WTC11 (cell line): ENCODE data around the gene FAM171A1. TPM values are rescaled to one million over a fixed set of nuclear protein-coding genes. Genes with fewer than 3 reads are reported as not detected.

Experiments
- ATAC-seq: fragments of 200-7000 bp; cut with Tn5 transposase; 2 replicates; pipeline ENCODE4 v1.10.0; 2021; ENCODE audit warnings: mild to moderate bottlenecking, moderate library complexity
- CTCF ChIA-PET: fragments of 300-600 bp; sonication (Branson Sonifier 250); formaldehyde crosslinking; loops from one replicate; lab custom pipeline; 2021; ENCODE audit warnings: antibody characterized with exemption; lab: Charles Lee
- POLR2A ChIA-PET: fragments of 350-600 bp; sonication (Branson Sonifier 250); formaldehyde crosslinking; loops from one replicate; lab custom pipeline; 2021; ENCODE audit warnings: antibody characterized with exemption; lab: Charles Lee
- DNase-seq: peaks from one replicate; pipeline ENCODE4 v3.0.0; 2021; ENCODE audit warnings: low spot score
- H3K27ac Mint-ChIP-seq: 2 replicates; pipeline ENCODE4 v1.8.0; 2021; ENCODE audit warnings: mixed read lengths
- H3K27me3 Mint-ChIP-seq: 2 replicates; pipeline ENCODE4 v1.8.0; 2021; ENCODE audit warnings: low read depth, mild to moderate bottlenecking, moderate library complexity, mixed read lengths
- H3K36me3 Mint-ChIP-seq: 2 replicates; pipeline ENCODE4 v1.8.0; 2021; ENCODE audit warnings: mixed read lengths
- H3K4me1 Mint-ChIP-seq: 2 replicates; pipeline ENCODE4 v1.8.0; 2022; ENCODE audit warnings: mixed read lengths
- H3K4me3 Mint-ChIP-seq: 2 replicates; pipeline ENCODE4 v1.8.0; 2021; ENCODE audit warnings: mild to moderate bottlenecking, moderate library complexity, mixed read lengths
- H3K9me3 Mint-ChIP-seq: 2 replicates; pipeline ENCODE4 v1.8.0; 2021; ENCODE audit warnings: mixed read lengths
- CBFB ChIP-seq: sonication (generic); formaldehyde crosslinking; IDR thresholded peaks from 2 replicates; pipeline ENCODE4 v1.8.1; 2022; ENCODE audit warnings: mild to moderate bottlenecking, low read depth, missing genetic modification reagents
- E2F4 ChIP-seq: sonication (generic); formaldehyde crosslinking; IDR thresholded peaks from 2 replicates; pipeline ENCODE4 v1.8.1; 2022; ENCODE audit warnings: low read depth, mild to moderate bottlenecking, moderate library complexity, missing genetic modification reagents, borderline replicate concordance
- EMX1 ChIP-seq: fragments of 250-450 bp; sonication (Bioruptor Pico); IDR thresholded peaks from 2 replicates; pipeline ENCODE4 v1.8.0; 2021; ENCODE audit warnings: mild to moderate bottlenecking
- FOXJ3 ChIP-seq: sonication (generic); formaldehyde crosslinking; IDR thresholded peaks from 2 replicates; pipeline ENCODE4 v1.9.0; 2021; ENCODE audit warnings: missing genetic modification reagents, mild to moderate bottlenecking, borderline replicate concordance
- GRHL2 ChIP-seq: fragments of 250-450 bp; sonication (Bioruptor Pico); IDR thresholded peaks from 2 replicates; pipeline ENCODE4 v1.8.0; 2022; ENCODE audit warnings: mild to moderate bottlenecking, moderate library complexity; ENCODE audit not compliant: insufficient replicate concordance, severe bottlenecking
- MLX ChIP-seq: sonication (generic); formaldehyde crosslinking; IDR thresholded peaks from 2 replicates; pipeline ENCODE4 v1.8.1; 2023; ENCODE audit warnings: mild to moderate bottlenecking, missing genetic modification reagents, moderate library complexity
- OVOL2 ChIP-seq: fragments of 250-450 bp; sonication (Bioruptor Pico); IDR thresholded peaks from 2 replicates; pipeline ENCODE4 v1.9.0; 2021; ENCODE audit warnings: mild to moderate bottlenecking, borderline replicate concordance
- PRRX2 ChIP-seq: fragments of 250-450 bp; sonication (Bioruptor Pico); IDR thresholded peaks from 2 replicates; pipeline ENCODE4 v1.8.0; 2021; ENCODE audit warnings: mild to moderate bottlenecking
- RELA ChIP-seq: sonication (generic); formaldehyde crosslinking; IDR thresholded peaks from 2 replicates; pipeline ENCODE4 v1.8.1; 2022; ENCODE audit warnings: missing genetic modification reagents, mild to moderate bottlenecking, borderline replicate concordance
- SOX15 ChIP-seq: fragments of 250-450 bp; sonication (Bioruptor Pico); IDR thresholded peaks from 2 replicates; pipeline ENCODE4 v1.9.0; 2021; ENCODE audit warnings: mild to moderate bottlenecking
- STAT6 ChIP-seq: sonication (generic); formaldehyde crosslinking; conservative IDR thresholded peaks from 2 replicates; pipeline ENCODE4 v1.8.1; 2023; ENCODE audit warnings: mild to moderate bottlenecking, low read depth, missing genetic modification reagents, moderate library complexity
- ZNF138 ChIP-seq: sonication (generic); formaldehyde crosslinking; conservative IDR thresholded peaks from 2 replicates; pipeline ENCODE4 v1.8.1; 2022; ENCODE audit warnings: mild to moderate bottlenecking, moderate library complexity, missing genetic modification reagents
- ZNF219 ChIP-seq: sonication (generic); formaldehyde crosslinking; IDR thresholded peaks from 2 replicates; pipeline ENCODE4 v1.8.0; 2023; ENCODE audit warnings: missing genetic modification reagents, mild to moderate bottlenecking, borderline replicate concordance
- ZNF317 ChIP-seq: sonication (generic); formaldehyde crosslinking; IDR thresholded peaks from 2 replicates; pipeline ENCODE4 v1.8.1; 2023; ENCODE audit warnings: low read depth, mild to moderate bottlenecking, moderate library complexity, missing genetic modification reagents, borderline replicate concordance
- ZNF416 ChIP-seq: fragments of 250-450 bp; sonication (Bioruptor Pico); IDR thresholded peaks from 2 replicates; pipeline ENCODE4 v1.9.0; 2021; ENCODE audit warnings: mild to moderate bottlenecking, inconsistent platforms
- total RNA-seq: library from RNA; stranded (reverse); gene quantifications from 3 replicates; pipeline ENCODE4 v1.2.3, GENCODE V29; 2021
- TF ChIP-seq, protein P1 (sequence below): fragments of 250-450 bp; sonication (Bioruptor Pico); IDR thresholded peaks from 2 replicates; pipeline ENCODE4 v1.9.0; 2021; ENCODE audit warnings: mild to moderate bottlenecking
- TF ChIP-seq, protein P2 (sequence below): sonication (generic); formaldehyde crosslinking; IDR thresholded peaks from 2 replicates; pipeline ENCODE4 v1.8.1; 2023; ENCODE audit warnings: mild to moderate bottlenecking, missing genetic modification reagents
- TF ChIP-seq, protein P3 (sequence below): sonication (generic); formaldehyde crosslinking; IDR thresholded peaks from 2 replicates; pipeline ENCODE4 v1.8.1; 2022; ENCODE audit warnings: mild to moderate bottlenecking, missing genetic modification reagents, moderate library complexity, borderline replicate concordance
- TF ChIP-seq, protein P4 (sequence below): sonication (generic); formaldehyde crosslinking; IDR thresholded peaks from 2 replicates; pipeline ENCODE4 v1.8.0; 2022; ENCODE audit warnings: mild to moderate bottlenecking, missing genetic modification reagents
- TF ChIP-seq, protein P5 (sequence below): fragments of 250-450 bp; sonication (Bioruptor Pico); IDR thresholded peaks from 2 replicates; pipeline ENCODE4 v1.8.0; 2021; ENCODE audit warnings: mild to moderate bottlenecking
- TF ChIP-seq, protein P6 (sequence below): fragments of 250-450 bp; sonication (Bioruptor Pico); IDR thresholded peaks from 2 replicates; pipeline ENCODE4 v1.9.0; 2021; ENCODE audit warnings: mild to moderate bottlenecking

The FAM171A1 gene
- total RNA-seq, 1 experiment from 2014 or later: 33.9 TPM

DNA sequence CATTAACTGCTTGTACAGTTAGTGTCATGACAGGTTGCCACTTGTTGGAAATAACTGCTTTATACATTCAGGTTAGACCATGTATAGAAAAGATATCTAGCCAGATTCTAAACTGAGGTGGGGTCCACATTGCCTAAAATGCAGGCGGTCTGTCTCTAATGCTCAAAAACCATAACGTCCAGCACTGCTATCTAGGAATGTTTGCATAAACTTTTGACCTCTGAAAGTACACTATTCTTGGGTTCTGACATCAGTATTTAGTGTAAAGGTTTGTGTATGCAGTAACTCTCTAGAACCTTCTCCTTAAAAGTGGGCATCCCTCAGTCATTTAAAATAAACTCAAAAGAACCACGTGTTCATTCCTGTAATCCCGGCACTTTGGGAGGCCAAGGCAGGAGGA is 10.3 kb upstream of the FAM171A1 start:
- TF ChIP-seq, protein P1, sequence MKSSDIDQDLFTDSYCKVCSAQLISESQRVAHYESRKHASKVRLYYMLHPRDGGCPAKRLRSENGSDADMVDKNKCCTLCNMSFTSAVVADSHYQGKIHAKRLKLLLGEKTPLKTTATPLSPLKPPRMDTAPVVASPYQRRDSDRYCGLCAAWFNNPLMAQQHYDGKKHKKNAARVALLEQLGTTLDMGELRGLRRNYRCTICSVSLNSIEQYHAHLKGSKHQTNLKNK: no peak
- TF ChIP-seq PRRX2 (CRISPR knock-in tag): no peak
- TF ChIP-seq ZNF416 (CRISPR knock-in tag): no peak
- TF ChIP-seq ZNF219: no peak
- TF ChIP-seq GRHL2: no peak
- no peak for TF ChIP-seq OVOL2 (CRISPR knock-in tag)
- no peak for TF ChIP-seq FOXJ3 (CRISPR knock-in tag)
- no peak for TF ChIP-seq E2F4 (CRISPR knock-in tag)
- TF ChIP-seq SOX15 (CRISPR knock-in tag): no peak
- TF ChIP-seq, all 79 proteins: peak for 0
- DNase-seq: no peak
- CTCF ChIA-PET: no interaction called here

GRCh38 chr10:15379078-15379477 is 8.0 kb upstream of the FAM171A1 start:
- Mint-ChIP-seq H3K27me3 (peaks cover 3% of the 10 kb centered on the region; the same call in 1 of the 2 replicates), H3K9me3 (peaks cover under 1% of the 10 kb centered on the region; the same call in 1 of the 2 replicates), H3K36me3 (no peaks in the 10 kb centered on the region), H3K27ac (no peak overlapping the region), H3K4me3 (no peak overlapping the region), H3K4me1 (peaks cover 15% of the 10 kb centered on the region)
- ChIA-PET POLR2A (no interaction called here), CTCF (interaction anchor here (0.5 to 1.3 kb wide), 9 partner anchors 9 to 754 kb away, joined by 3 to 6 read pairs (median 4); partner anchors contain the start of genes ITGA8 and NMT2)
- no peak for DNase-seq
- peak; percentile 16; the same call in 1 of the 2 replicates for ATAC-seq
- no peak for TF ChIP-seq PRRX2 (CRISPR knock-in tag)
- TF ChIP-seq EMX1 (CRISPR knock-in tag): no peak
- no peak for TF ChIP-seq ZNF138 (CRISPR knock-in tag)
- TF ChIP-seq CBFB (CRISPR knock-in tag): no peak
- TF ChIP-seq, protein P2, sequence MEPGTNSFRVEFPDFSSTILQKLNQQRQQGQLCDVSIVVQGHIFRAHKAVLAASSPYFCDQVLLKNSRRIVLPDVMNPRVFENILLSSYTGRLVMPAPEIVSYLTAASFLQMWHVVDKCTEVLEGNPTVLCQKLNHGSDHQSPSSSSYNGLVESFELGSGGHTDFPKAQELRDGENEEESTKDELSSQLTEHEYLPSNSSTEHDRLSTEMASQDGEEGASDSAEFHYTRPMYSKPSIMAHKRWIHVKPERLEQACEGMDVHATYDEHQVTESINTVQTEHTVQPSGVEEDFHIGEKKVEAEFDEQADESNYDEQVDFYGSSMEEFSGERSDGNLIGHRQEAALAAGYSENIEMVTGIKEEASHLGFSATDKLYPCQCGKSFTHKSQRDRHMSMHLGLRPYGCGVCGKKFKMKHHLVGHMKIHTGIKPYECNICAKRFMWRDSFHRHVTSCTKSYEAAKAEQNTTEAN: no peak
- TF ChIP-seq, protein P3, sequence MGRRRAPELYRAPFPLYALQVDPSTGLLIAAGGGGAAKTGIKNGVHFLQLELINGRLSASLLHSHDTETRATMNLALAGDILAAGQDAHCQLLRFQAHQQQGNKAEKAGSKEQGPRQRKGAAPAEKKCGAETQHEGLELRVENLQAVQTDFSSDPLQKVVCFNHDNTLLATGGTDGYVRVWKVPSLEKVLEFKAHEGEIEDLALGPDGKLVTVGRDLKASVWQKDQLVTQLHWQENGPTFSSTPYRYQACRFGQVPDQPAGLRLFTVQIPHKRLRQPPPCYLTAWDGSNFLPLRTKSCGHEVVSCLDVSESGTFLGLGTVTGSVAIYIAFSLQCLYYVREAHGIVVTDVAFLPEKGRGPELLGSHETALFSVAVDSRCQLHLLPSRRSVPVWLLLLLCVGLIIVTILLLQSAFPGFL (CRISPR knock-in tag): no peak
- TF ChIP-seq, protein P4, sequence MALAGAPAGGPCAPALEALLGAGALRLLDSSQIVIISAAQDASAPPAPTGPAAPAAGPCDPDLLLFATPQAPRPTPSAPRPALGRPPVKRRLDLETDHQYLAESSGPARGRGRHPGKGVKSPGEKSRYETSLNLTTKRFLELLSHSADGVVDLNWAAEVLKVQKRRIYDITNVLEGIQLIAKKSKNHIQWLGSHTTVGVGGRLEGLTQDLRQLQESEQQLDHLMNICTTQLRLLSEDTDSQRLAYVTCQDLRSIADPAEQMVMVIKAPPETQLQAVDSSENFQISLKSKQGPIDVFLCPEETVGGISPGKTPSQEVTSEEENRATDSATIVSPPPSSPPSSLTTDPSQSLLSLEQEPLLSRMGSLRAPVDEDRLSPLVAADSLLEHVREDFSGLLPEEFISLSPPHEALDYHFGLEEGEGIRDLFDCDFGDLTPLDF (CRISPR knock-in tag): no peak
- TF ChIP-seq, protein P5, sequence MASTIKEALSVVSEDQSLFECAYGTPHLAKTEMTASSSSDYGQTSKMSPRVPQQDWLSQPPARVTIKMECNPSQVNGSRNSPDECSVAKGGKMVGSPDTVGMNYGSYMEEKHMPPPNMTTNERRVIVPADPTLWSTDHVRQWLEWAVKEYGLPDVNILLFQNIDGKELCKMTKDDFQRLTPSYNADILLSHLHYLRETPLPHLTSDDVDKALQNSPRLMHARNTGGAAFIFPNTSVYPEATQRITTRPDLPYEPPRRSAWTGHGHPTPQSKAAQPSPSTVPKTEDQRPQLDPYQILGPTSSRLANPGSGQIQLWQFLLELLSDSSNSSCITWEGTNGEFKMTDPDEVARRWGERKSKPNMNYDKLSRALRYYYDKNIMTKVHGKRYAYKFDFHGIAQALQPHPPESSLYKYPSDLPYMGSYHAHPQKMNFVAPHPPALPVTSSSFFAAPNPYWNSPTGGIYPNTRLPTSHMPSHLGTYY (CRISPR knock-in tag): no peak
- no peak for TF ChIP-seq ZNF317
- TF ChIP-seq STAT6 (CRISPR knock-in tag): no peak
- no peak for TF ChIP-seq MLX (CRISPR knock-in tag)
- no peak for TF ChIP-seq RELA (CRISPR knock-in tag)
- no peak for TF ChIP-seq FOXJ3 (CRISPR knock-in tag)
- TF ChIP-seq, protein P6, sequence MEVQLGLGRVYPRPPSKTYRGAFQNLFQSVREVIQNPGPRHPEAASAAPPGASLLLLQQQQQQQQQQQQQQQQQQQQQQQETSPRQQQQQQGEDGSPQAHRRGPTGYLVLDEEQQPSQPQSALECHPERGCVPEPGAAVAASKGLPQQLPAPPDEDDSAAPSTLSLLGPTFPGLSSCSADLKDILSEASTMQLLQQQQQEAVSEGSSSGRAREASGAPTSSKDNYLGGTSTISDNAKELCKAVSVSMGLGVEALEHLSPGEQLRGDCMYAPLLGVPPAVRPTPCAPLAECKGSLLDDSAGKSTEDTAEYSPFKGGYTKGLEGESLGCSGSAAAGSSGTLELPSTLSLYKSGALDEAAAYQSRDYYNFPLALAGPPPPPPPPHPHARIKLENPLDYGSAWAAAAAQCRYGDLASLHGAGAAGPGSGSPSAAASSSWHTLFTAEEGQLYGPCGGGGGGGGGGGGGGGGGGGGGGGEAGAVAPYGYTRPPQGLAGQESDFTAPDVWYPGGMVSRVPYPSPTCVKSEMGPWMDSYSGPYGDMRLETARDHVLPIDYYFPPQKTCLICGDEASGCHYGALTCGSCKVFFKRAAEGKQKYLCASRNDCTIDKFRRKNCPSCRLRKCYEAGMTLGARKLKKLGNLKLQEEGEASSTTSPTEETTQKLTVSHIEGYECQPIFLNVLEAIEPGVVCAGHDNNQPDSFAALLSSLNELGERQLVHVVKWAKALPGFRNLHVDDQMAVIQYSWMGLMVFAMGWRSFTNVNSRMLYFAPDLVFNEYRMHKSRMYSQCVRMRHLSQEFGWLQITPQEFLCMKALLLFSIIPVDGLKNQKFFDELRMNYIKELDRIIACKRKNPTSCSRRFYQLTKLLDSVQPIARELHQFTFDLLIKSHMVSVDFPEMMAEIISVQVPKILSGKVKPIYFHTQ: no peak

More for the DNA sequence above, 10.3 kb upstream of the FAM171A1 start:
- peaks cover 6% of the 10 kb centered on the region; the same call in 1 of the 2 replicates for H3K27me3 Mint-ChIP-seq
- peaks cover 8% of the 10 kb centered on the region for H3K9me3 Mint-ChIP-seq
- H3K36me3 Mint-ChIP-seq: no peaks in the 10 kb centered on the region
- no peak for ATAC-seq
- H3K27ac Mint-ChIP-seq: no peak overlapping the region
- POLR2A ChIA-PET: no interaction called here
- H3K4me1 Mint-ChIP-seq: no peaks in the 10 kb centered on the region
- no peak overlapping the region for H3K4me3 Mint-ChIP-seq
